GM23338 (cell line): ENCODE data around the gene MLST8. TPM values are rescaled to one million over a fixed set of nuclear protein-coding genes. Genes with fewer than 3 reads are reported as not detected.

Experiments
- ATAC-seq: fragments of 200-7000 bp; cut with Tn5 transposase; 3 replicates; pipeline ENCODE4 v1.9.1; 2020
- DNase-seq: peaks from one replicate; pipeline ENCODE4 v3.0.0-alpha.2; 2015; ENCODE audit warnings: low spot score
- H2AFZ ChIP-seq: fragments of 200-600 bp; sonication (generic); 2 replicates; pipeline ENCODE4 v1.8.0; 2016; ENCODE audit warnings: antibody characterized with exemption, mild to moderate bottlenecking, moderate library complexity
- H3F3A ChIP-seq: fragments of 200-600 bp; sonication (generic); replicated peaks from 2 replicates; pipeline ENCODE4 v1.8.0; 2017; ENCODE audit warnings: antibody characterized with exemption, mixed run types, low read depth
- H3K27ac ChIP-seq: fragments of 200-600 bp; sonication (generic); 2 replicates; pipeline ENCODE4 v1.6.1; 2016; ENCODE audit warnings: low read depth
- H3K27me3 ChIP-seq: fragments of 200-600 bp; sonication (generic); 2 replicates; pipeline ENCODE4 v1.8.0; 2016; ENCODE audit warnings: mild to moderate bottlenecking, mixed run types, moderate library complexity; ENCODE audit not compliant: insufficient read depth
- H3K36me3 ChIP-seq: fragments of 200-600 bp; sonication (generic); 2 replicates; pipeline ENCODE4 v1.8.0; 2016; ENCODE audit warnings: mild to moderate bottlenecking; ENCODE audit not compliant: insufficient read depth
- H3K4me1 ChIP-seq: fragments of 200-600 bp; sonication (generic); 2 replicates; pipeline ENCODE4 v1.8.0; 2016; ENCODE audit warnings: mild to moderate bottlenecking, moderate library complexity; ENCODE audit not compliant: insufficient read depth
- H3K4me2 ChIP-seq: fragments of 200-600 bp; sonication (generic); 2 replicates; pipeline ENCODE4 v1.7.1; 2017; ENCODE audit warnings: mixed run types
- H3K4me3 ChIP-seq: fragments of 200-600 bp; sonication (generic); 2 replicates; pipeline ENCODE4 v1.6.1; 2016; ENCODE audit warnings: mixed run types
- H3K79me2 ChIP-seq: fragments of 200-600 bp; sonication (generic); replicated peaks from 2 replicates; pipeline ENCODE4 v1.8.0; 2017; ENCODE audit warnings: mild to moderate bottlenecking; ENCODE audit not compliant: insufficient read depth
- H3K9me2 ChIP-seq: fragments of 200-600 bp; sonication (generic); 2 replicates; pipeline ENCODE4 v1.8.0; 2017; ENCODE audit not compliant: insufficient read depth
- H4K20me1 ChIP-seq: fragments of 200-600 bp; sonication (generic); replicated peaks from 2 replicates; pipeline ENCODE4 v1.8.0; 2017; ENCODE audit warnings: mild to moderate bottlenecking; ENCODE audit not compliant: insufficient read depth
- H3K27ac Mint-ChIP-seq: 2 replicates; pipeline ENCODE4 v1.8.0; 2020; ENCODE audit warnings: inconsistent platforms, mild to moderate bottlenecking, moderate library complexity, mixed read lengths
- H3K27me3 Mint-ChIP-seq: 3 replicates; pipeline ENCODE4 v1.8.0; 2022; ENCODE audit warnings: low read depth, mild to moderate bottlenecking, moderate library complexity, mixed read lengths, inconsistent platforms; ENCODE audit not compliant: insufficient read depth, poor library complexity
- H3K36me3 Mint-ChIP-seq: 3 replicates; pipeline ENCODE4 v1.8.0; 2021; ENCODE audit warnings: low read depth, mild to moderate bottlenecking, inconsistent platforms, moderate library complexity, mixed read lengths
- H3K4me1 Mint-ChIP-seq: 3 replicates; pipeline ENCODE4 v1.8.0; 2020; ENCODE audit warnings: mild to moderate bottlenecking, inconsistent platforms, mixed read lengths
- H3K4me3 Mint-ChIP-seq: 3 replicates; pipeline ENCODE4 v1.8.0; 2021; ENCODE audit warnings: moderate library complexity, mild to moderate bottlenecking, inconsistent platforms, mixed read lengths
- H3K9me3 Mint-ChIP-seq: 3 replicates; pipeline ENCODE4 v1.8.0; 2020; ENCODE audit warnings: moderate library complexity, mild to moderate bottlenecking, inconsistent platforms, mixed read lengths
- CREB1 ChIP-seq: fragments of 250-450 bp; sonication (Bioruptor Pico); IDR thresholded peaks from 2 replicates; pipeline ENCODE4 v1.5.0; 2020; ENCODE audit warnings: low read depth, mild to moderate bottlenecking, moderate library complexity
- EZH2 ChIP-seq: fragments of 200-600 bp; sonication (generic); IDR thresholded peaks from one replicate; pipeline ENCODE4 v1.8.0; 2017; ENCODE audit warnings: antibody characterized with exemption, mild to moderate bottlenecking, low read depth; ENCODE audit not compliant: unreplicated experiment
- EZH2phosphoT487 ChIP-seq: fragments of 200-600 bp; sonication (generic); IDR thresholded peaks from one replicate; pipeline ENCODE4 v1.8.1; 2018; ENCODE audit warnings: antibody characterized with exemption; ENCODE audit not compliant: unreplicated experiment
- JUNB ChIP-seq: IDR thresholded peaks from one replicate; pipeline ENCODE4 v1.6.1; 2016; ENCODE audit warnings: antibody characterized with exemption; ENCODE audit not compliant: unreplicated experiment
- NANOG ChIP-seq: IDR thresholded peaks from 2 replicates; pipeline ENCODE4 v1.6.1; 2016; ENCODE audit warnings: antibody characterized with exemption, borderline replicate concordance
- POLR2AphosphoS5 ChIP-seq: IDR thresholded peaks from 2 replicates; pipeline ENCODE4 v1.6.1; 2016; ENCODE audit warnings: antibody characterized with exemption, low read depth
- STAT1 ChIP-seq: IDR thresholded peaks from one replicate; pipeline ENCODE4 v1.6.1; 2016; ENCODE audit warnings: antibody characterized with exemption; ENCODE audit not compliant: unreplicated experiment
- ZNF114 ChIP-seq: fragments of 250-450 bp; sonication (Bioruptor Pico); IDR thresholded peaks from 2 replicates; pipeline ENCODE4 v1.5.0; 2020; ENCODE audit warnings: mild to moderate bottlenecking, moderate library complexity
- ZNF331 ChIP-seq: fragments of 250-450 bp; sonication (Bioruptor Pico); IDR thresholded peaks from 2 replicates; pipeline ENCODE4 v1.5.0; 2020; ENCODE audit warnings: low read depth, mild to moderate bottlenecking, moderate library complexity
- polyA plus RNA-seq: library from polyadenylated mRNA; unstranded; fragments of >200 nt; fragmentation: Nextera tagmentation; extraction: Ambion mirVana; gene quantifications from 2 replicates; pipeline ENCODE4 v1.2.1, GENCODE V29; 2016
- total RNA-seq: library from RNA; depleted of rRNA; stranded (reverse); fragments of >200 nt; shearing (Covaris generic); gene quantifications from 2 replicates; pipeline ENCODE4 v1.2.3, GENCODE V29; 2014
- TF ChIP-seq, protein P1 (sequence below), 2 experiments: fragments of 200-600 bp in 1 of 2; sonication (generic) in 1 of 2; conservative IDR thresholded peaks; 2 replicates each; pipeline versions ENCODE4 v1.5.1 to v1.6.1; 2016 to 2017; ENCODE audit warnings: antibody characterized with exemption in 2 of 2, low read depth in 2 of 2, mild to moderate bottlenecking in 2 of 2, moderate library complexity in 1 of 2
- TF ChIP-seq, protein P2 (sequence below): fragments of 250-450 bp; sonication (Bioruptor Pico); IDR thresholded peaks from 2 replicates; pipeline ENCODE4 v1.5.0; 2020; ENCODE audit warnings: mild to moderate bottlenecking, moderate library complexity
- TF ChIP-seq, protein P3 (sequence below): IDR thresholded peaks from one replicate; pipeline ENCODE4 v1.6.1; 2018; ENCODE audit warnings: antibody characterized with exemption; ENCODE audit not compliant: unreplicated experiment
- TF ChIP-seq, protein P4 (sequence below): IDR thresholded peaks from 2 replicates; pipeline ENCODE4 v1.6.1; 2016; ENCODE audit warnings: antibody characterized with exemption

Gene MLST8
- total and polyA plus RNA-seq, 2 experiments from 2014 or later: 58.8 to 138 TPM

DNA sequence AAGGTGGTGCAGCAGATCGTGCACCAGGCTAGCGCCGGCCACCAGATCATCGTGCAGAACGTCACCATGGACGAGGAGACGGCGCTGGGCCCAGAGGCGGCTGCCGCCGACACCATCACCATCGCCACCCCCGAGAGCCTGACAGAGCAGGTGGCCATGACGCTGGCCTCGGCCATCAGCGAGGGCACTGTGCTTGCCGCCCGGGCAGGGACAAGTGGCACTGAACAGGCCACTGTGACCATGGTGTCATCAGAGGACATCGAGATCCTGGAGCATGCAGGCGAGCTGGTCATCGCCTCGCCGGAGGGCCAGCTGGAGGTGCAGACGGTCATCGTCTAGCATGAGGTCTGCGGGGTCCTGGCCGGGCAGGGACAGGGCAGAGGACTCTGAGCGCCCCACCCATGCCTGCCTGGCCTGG is 30.0 kb downstream of the MLST8 start:
- DNase-seq: no peak
- Mint-ChIP-seq H3K4me3 (no peak overlapping the region), H3K36me3 (peaks cover 8% of the 10 kb centered on the region; the same call in 1 of the 3 replicates), H3K4me1 (no peaks in the 10 kb centered on the region), H3K27ac (no peak overlapping the region), H3K9me3 (no peaks in the 10 kb centered on the region), H3K27me3 (peaks cover 25% of the 10 kb centered on the region)
- Histone ChIP-seq H2AFZ (no peak overlapping the region), H3K79me2 (no peaks in the 10 kb centered on the region), H3F3A (peaks cover 1% of the 10 kb centered on the region; the same call in 1 of the 2 replicates), H3K4me3 (no peak overlapping the region), H3K27ac (no peak overlapping the region), H3K9me2 (no peaks in the 10 kb centered on the region), H3K36me3 (0 out of 2 replicates have a peak, but pooled peaks cover 5% of the 10 kb centered on the region), H4K20me1 (no peaks in the 10 kb centered on the region; the same call in 1 of the 2 replicates), H3K4me1 (no peaks in the 10 kb centered on the region), H3K27me3 (peaks cover 18% of the 10 kb centered on the region), H3K4me2 (no peak overlapping the region)
- ATAC-seq: no peak
- TF ChIP-seq EZH2phosphoT487 (no peak), ZNF114 (no peak), JUNB (no peak), ZNF331 (CRISPR knock-in tag) (no peak), NANOG (no peak), EZH2 (no peak), CREB1 (CRISPR knock-in tag) (no peak), POLR2AphosphoS5 (no peak), STAT1 (no peak)
- TF ChIP-seq, protein P1, sequence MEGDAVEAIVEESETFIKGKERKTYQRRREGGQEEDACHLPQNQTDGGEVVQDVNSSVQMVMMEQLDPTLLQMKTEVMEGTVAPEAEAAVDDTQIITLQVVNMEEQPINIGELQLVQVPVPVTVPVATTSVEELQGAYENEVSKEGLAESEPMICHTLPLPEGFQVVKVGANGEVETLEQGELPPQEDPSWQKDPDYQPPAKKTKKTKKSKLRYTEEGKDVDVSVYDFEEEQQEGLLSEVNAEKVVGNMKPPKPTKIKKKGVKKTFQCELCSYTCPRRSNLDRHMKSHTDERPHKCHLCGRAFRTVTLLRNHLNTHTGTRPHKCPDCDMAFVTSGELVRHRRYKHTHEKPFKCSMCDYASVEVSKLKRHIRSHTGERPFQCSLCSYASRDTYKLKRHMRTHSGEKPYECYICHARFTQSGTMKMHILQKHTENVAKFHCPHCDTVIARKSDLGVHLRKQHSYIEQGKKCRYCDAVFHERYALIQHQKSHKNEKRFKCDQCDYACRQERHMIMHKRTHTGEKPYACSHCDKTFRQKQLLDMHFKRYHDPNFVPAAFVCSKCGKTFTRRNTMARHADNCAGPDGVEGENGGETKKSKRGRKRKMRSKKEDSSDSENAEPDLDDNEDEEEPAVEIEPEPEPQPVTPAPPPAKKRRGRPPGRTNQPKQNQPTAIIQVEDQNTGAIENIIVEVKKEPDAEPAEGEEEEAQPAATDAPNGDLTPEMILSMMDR (conservative IDR thresholded peaks at IDR 0.05; ENCODE audit: low read depth in 2 of 2): no peak
- TF ChIP-seq, protein P2, sequence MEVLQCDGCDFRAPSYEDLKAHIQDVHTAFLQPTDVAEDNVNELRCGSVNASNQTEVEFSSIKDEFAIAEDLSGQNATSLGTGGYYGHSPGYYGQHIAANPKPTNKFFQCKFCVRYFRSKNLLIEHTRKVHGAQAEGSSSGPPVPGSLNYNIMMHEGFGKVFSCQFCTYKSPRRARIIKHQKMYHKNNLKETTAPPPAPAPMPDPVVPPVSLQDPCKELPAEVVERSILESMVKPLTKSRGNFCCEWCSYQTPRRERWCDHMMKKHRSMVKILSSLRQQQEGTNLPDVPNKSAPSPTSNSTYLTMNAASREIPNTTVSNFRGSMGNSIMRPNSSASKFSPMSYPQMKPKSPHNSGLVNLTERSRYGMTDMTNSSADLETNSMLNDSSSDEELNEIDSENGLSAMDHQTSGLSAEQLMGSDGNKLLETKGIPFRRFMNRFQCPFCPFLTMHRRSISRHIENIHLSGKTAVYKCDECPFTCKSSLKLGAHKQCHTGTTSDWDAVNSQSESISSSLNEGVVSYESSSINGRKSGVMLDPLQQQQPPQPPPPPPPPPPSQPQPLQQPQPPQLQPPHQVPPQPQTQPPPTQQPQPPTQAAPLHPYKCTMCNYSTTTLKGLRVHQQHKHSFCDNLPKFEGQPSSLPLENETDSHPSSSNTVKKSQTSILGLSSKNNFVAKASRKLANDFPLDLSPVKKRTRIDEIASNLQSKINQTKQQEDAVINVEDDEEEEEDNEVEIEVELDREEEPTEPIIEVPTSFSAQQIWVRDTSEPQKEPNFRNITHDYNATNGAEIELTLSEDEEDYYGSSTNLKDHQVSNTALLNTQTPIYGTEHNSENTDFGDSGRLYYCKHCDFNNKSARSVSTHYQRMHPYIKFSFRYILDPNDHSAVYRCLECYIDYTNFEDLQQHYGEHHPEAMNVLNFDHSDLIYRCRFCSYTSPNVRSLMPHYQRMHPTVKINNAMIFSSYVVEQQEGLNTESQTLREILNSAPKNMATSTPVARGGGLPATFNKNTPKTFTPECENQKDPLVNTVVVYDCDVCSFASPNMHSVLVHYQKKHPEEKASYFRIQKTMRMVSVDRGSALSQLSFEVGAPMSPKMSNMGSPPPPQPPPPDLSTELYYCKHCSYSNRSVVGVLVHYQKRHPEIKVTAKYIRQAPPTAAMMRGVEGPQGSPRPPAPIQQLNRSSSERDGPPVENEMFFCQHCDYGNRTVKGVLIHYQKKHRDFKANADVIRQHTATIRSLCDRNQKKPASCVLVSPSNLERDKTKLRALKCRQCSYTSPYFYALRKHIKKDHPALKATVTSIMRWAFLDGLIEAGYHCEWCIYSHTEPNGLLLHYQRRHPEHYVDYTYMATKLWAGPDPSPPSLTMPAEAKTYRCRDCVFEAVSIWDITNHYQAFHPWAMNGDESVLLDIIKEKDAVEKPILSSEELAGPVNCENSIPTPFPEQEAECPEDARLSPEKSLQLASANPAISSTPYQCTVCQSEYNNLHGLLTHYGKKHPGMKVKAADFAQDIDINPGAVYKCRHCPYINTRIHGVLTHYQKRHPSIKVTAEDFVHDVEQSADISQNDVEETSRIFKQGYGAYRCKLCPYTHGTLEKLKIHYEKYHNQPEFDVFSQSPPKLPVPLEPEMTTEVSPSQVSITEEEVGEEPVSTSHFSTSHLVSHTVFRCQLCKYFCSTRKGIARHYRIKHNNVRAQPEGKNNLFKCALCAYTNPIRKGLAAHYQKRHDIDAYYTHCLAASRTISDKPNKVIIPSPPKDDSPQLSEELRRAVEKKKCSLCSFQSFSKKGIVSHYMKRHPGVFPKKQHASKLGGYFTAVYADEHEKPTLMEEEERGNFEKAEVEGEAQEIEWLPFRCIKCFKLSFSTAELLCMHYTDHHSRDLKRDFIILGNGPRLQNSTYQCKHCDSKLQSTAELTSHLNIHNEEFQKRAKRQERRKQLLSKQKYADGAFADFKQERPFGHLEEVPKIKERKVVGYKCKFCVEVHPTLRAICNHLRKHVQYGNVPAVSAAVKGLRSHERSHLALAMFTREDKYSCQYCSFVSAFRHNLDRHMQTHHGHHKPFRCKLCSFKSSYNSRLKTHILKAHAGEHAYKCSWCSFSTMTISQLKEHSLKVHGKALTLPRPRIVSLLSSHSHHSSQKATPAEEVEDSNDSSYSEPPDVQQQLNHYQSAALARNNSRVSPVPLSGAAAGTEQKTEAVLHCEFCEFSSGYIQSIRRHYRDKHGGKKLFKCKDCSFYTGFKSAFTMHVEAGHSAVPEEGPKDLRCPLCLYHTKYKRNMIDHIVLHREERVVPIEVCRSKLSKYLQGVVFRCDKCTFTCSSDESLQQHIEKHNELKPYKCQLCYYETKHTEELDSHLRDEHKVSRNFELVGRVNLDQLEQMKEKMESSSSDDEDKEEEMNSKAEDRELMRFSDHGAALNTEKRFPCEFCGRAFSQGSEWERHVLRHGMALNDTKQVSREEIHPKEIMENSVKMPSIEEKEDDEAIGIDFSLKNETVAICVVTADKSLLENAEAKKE (CRISPR knock-in tag): no peak
- TF ChIP-seq, protein P3, sequence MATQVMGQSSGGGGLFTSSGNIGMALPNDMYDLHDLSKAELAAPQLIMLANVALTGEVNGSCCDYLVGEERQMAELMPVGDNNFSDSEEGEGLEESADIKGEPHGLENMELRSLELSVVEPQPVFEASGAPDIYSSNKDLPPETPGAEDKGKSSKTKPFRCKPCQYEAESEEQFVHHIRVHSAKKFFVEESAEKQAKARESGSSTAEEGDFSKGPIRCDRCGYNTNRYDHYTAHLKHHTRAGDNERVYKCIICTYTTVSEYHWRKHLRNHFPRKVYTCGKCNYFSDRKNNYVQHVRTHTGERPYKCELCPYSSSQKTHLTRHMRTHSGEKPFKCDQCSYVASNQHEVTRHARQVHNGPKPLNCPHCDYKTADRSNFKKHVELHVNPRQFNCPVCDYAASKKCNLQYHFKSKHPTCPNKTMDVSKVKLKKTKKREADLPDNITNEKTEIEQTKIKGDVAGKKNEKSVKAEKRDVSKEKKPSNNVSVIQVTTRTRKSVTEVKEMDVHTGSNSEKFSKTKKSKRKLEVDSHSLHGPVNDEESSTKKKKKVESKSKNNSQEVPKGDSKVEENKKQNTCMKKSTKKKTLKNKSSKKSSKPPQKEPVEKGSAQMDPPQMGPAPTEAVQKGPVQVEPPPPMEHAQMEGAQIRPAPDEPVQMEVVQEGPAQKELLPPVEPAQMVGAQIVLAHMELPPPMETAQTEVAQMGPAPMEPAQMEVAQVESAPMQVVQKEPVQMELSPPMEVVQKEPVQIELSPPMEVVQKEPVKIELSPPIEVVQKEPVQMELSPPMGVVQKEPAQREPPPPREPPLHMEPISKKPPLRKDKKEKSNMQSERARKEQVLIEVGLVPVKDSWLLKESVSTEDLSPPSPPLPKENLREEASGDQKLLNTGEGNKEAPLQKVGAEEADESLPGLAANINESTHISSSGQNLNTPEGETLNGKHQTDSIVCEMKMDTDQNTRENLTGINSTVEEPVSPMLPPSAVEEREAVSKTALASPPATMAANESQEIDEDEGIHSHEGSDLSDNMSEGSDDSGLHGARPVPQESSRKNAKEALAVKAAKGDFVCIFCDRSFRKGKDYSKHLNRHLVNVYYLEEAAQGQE: no peak
- TF ChIP-seq, protein P4, sequence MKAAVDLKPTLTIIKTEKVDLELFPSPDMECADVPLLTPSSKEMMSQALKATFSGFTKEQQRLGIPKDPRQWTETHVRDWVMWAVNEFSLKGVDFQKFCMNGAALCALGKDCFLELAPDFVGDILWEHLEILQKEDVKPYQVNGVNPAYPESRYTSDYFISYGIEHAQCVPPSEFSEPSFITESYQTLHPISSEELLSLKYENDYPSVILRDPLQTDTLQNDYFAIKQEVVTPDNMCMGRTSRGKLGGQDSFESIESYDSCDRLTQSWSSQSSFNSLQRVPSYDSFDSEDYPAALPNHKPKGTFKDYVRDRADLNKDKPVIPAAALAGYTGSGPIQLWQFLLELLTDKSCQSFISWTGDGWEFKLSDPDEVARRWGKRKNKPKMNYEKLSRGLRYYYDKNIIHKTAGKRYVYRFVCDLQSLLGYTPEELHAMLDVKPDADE: no peak
